D341Med (cell line): Measurements from ENCODE around the gene TRNAU1AP.
"Not testable (repeated sequence)": the region's sequence is repeated elsewhere in the genome, so short reads cannot be mapped to it uniquely, and the experiment has no call there.

Experiments used
- DNase-seq: peaks from one replicate; pipeline ENCODE4 v3.0.0; 2012; ENCODE audit warnings: low spot score

The TRNAU1AP gene

GRCh38 chr1:28521502-28522164 is 31.3 kb upstream of the TRNAU1AP start:
- no peak for DNase-seq

GRCh38 chr1:28522537-28522936 is 30.3 kb upstream of the TRNAU1AP start:
- not testable (repeated sequence) for DNase-seq

- DNase-seq = not testable (repeated sequence)
These were observed 27.8 kb upstream of the TRNAU1AP start for GRCh38 chr1:28525002-28525642.

GRCh38 chr1:28526886-28527285 is 26.0 kb upstream of the TRNAU1AP start:
- DNase-seq = no peak

GRCh38 chr1:28530456-28530855 is 22.4 kb upstream of the TRNAU1AP start:
- no peak for DNase-seq

- no peak for DNase-seq
These were observed 18.2 kb upstream of the TRNAU1AP start for GRCh38 chr1:28534671-28535070.

GRCh38 chr1:28535180-28535579 is 17.7 kb upstream of the TRNAU1AP start:
- DNase-seq = no peak

- DNase-seq = no peak
These were observed 15.3 kb upstream of the TRNAU1AP start for GRCh38 chr1:28537457-28538199.

GRCh38 chr1:28538286-28538685 is 14.6 kb upstream of the TRNAU1AP start:
- no peak for DNase-seq

GRCh38 chr1:28540651-28541050 is 12.2 kb upstream of the TRNAU1AP start:
- DNase-seq = no peak

- not testable (repeated sequence) for DNase-seq
These were observed 11.4 kb upstream of the TRNAU1AP start for GRCh38 chr1:28541414-28542015.

- DNase-seq = no peak
These were observed 7.6 kb upstream of the TRNAU1AP start for GRCh38 chr1:28545246-28545628.

- no peak for DNase-seq
These were observed 4.6 kb upstream of the TRNAU1AP start for GRCh38 chr1:28548318-28548717.

- no peak for DNase-seq
These were observed 1.5 kb upstream of the TRNAU1AP start for GRCh38 chr1:28551381-28551780.

GRCh38 chr1:28560886-28561285 is 8.0 kb downstream of the TRNAU1AP start:
- DNase-seq = no peak

GRCh38 chr1:28564310-28564709 is 11.4 kb downstream of the TRNAU1AP start:
- DNase-seq = no peak

GRCh38 chr1:28565040-28565439 is 12.2 kb downstream of the TRNAU1AP start:
- no peak for DNase-seq

GRCh38 chr1:28565726-28566125 is 12.8 kb downstream of the TRNAU1AP start:
- no peak for DNase-seq

- DNase-seq = no peak
These were observed 14.0 kb downstream of the TRNAU1AP start for GRCh38 chr1:28566931-28567330.

- no peak for DNase-seq
These were observed 19.0 kb downstream of the TRNAU1AP start for GRCh38 chr1:28571911-28572310.

GRCh38 chr1:28572891-28573290 is 20.0 kb downstream of the TRNAU1AP start:
- DNase-seq = not testable (repeated sequence)

- no peak for DNase-seq
These were observed 20.7 kb downstream of the TRNAU1AP start for GRCh38 chr1:28573564-28573963.
